ENCODE results near the gene CYBB. TPM values are rescaled to one million over a fixed set of nuclear protein-coding genes. Genes with fewer than 3 reads are reported as not detected.

Gene CYBB
- total and polyA plus RNA-seq, 2 donors: 14.6 to 62.0 TPM

- H3K36me3 ChIP-seq (ENCODE audit: insufficient read depth): no peaks in the 10 kb centered on the region
- H3K4me3 ChIP-seq (ENCODE audit: low read depth, low read length): no peak overlapping the region
- DNase-seq (ENCODE audit: extremely low spot score): no peak
- H3K4me1 ChIP-seq (ENCODE audit: insufficient read depth): no peaks in the 10 kb centered on the region
- no peak overlapping the region for H3K27ac ChIP-seq (ENCODE audit: low read depth)
- whole genome bisulfite sequencing: 70% methylated on average over 1 of the region's 1 CpG
Measured at GRCh38 chrX:37829721-37830120, 49.9 kb downstream of the CYBB start.

DNA sequence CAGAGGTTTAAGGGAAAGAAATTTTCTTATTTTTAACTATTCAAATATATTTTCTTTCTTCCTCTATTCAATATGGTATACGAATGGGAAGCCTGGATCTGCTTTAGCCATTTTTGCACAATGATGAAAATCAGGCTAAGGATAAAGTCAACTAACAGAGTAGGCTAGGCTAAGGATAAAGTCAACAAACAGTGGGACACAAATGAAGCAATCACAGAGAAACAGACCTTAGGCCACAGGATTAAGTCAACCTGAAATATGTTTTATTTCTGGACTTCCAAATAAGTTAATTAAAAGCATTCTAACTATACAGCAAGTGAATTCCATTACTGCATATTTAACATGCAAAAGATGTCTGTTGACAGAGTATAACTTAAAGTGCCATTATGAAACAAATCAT is 50.5 kb downstream of the CYBB start:
- no peak for DNase-seq (ENCODE audit: extremely low spot score)

DNA sequence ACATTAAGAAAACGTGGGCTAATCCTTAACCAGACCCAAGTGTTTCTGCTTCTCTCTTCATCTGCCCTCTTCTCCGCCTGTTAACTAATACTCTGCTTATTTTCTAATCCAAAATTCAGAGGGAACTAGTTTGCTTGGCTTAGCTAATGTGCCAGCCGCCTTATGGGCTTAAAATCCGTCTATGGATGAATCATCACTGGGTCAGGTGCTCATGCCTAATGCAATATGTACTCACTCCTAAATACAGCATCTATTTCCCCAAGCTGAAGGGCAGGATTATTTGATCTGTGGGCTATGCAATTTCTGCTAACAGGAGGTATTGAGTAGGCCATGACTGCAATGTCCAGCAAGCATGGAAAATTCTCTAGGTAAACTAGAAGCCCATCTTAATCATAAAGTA is 55.1 kb downstream of the CYBB start:
- Histone ChIP-seq H3K36me3 (ENCODE audit: insufficient read depth) (no peaks in the 10 kb centered on the region), H3K27ac (ENCODE audit: low read depth) (no peak overlapping the region), H3K4me1 (ENCODE audit: insufficient read depth) (no peaks in the 10 kb centered on the region), H3K4me3 (ENCODE audit: low read depth, low read length) (no peak overlapping the region)
- WGBS: 79% methylated on average over 4 of the region's 4 CpGs
- DNase-seq (ENCODE audit: extremely low spot score): no peak

More for the DNA sequence above, 50.5 kb downstream of the CYBB start:
- 82% methylated on average over 1 of the region's 1 CpG for WGBS
- H3K4me1 ChIP-seq (ENCODE audit: insufficient read depth): no peaks in the 10 kb centered on the region
- H3K4me3 ChIP-seq (ENCODE audit: low read depth, low read length): no peak overlapping the region
- H3K27ac ChIP-seq (ENCODE audit: low read depth): no peak overlapping the region
- H3K36me3 ChIP-seq (ENCODE audit: insufficient read depth): no peaks in the 10 kb centered on the region

DNA sequence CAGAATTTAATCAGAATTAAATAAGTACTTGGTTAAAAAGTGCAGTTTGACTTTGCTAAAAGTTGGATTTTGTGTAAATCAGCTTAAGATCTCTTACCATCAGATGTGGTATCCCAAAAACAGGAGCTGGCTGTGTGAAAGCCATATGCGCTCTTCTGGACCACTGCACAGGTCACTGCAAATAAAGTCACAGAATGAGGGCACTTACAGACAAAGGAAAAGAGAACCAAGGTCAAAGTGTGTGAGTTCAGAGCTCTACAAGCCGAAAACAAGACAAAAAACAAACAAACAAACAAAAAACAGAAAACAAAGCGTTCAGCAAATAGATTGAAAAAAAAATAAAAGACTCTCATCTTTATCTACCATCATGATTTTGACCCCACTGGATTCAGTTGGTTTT is 61.1 kb downstream of the CYBB start:
- no peak for DNase-seq (ENCODE audit: extremely low spot score)
- Histone ChIP-seq H3K27ac (ENCODE audit: low read depth) (no peak overlapping the region), H3K4me3 (ENCODE audit: low read depth, low read length) (no peak overlapping the region), H3K36me3 (ENCODE audit: insufficient read depth) (no peaks in the 10 kb centered on the region), H3K4me1 (ENCODE audit: insufficient read depth) (no peaks in the 10 kb centered on the region)
- 99% methylated on average over 3 of the region's 3 CpGs for WGBS

DNA sequence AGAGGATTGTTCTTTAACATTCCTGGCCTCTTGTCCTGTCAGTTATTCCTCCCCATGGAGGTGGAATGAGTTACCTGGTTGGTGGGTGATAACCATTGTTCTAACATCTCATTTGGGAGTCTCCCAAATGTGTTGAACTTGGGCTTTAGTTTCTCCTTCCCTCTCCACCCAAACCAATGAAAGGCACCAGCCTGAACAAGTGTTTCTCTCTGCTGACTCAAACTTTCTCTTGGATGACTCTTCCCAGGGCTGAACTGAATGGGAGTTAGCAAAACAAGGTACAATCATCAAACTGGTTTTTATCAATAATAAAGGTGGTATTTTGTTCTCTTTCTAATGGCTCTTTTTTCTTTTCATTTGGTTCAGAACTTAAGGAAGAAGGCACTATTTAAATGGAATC is 64.8 kb downstream of the CYBB start:
- Histone ChIP-seq H3K4me3 (ENCODE audit: low read depth, low read length) (no peak overlapping the region), H3K4me1 (ENCODE audit: insufficient read depth) (no peaks in the 10 kb centered on the region), H3K36me3 (ENCODE audit: insufficient read depth) (no peaks in the 10 kb centered on the region), H3K27ac (ENCODE audit: low read depth) (no peak overlapping the region)
- no peak for DNase-seq (ENCODE audit: extremely low spot score)

GRCh38 chrX:37846141-37846540 is 66.3 kb downstream of the CYBB start:
- no peak for DNase-seq (ENCODE audit: extremely low spot score)
- Histone ChIP-seq H3K4me1 (ENCODE audit: insufficient read depth) (no peaks in the 10 kb centered on the region), H3K27ac (ENCODE audit: low read depth) (no peak overlapping the region), H3K4me3 (ENCODE audit: low read depth, low read length) (no peak overlapping the region), H3K36me3 (ENCODE audit: insufficient read depth) (no peaks in the 10 kb centered on the region)
- 64% methylated on average over 3 of the region's 3 CpGs for WGBS

DNA sequence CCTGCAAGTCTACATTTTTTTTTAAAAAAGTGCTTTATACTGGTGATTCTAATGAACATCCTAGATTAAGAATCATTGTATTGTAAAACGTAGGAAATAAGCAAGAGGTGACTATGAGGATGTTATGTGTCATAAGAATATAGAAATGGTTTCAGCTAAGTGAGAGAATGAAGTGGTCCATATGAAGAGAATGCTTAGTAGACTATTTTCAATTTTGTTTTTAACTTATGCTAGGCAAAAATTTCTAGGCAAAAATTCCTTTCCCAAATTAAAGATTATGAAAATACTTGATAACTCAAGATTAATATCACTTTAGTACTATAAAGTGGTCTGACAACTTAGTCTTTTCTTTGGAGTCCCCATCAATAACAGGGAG is 66.7 kb downstream of the CYBB start:
- H3K4me1 ChIP-seq (ENCODE audit: insufficient read depth): no peaks in the 10 kb centered on the region
- 33% methylated on average over 1 of the region's 1 CpG for WGBS
- no peak for DNase-seq (ENCODE audit: extremely low spot score)
- H3K27ac ChIP-seq (ENCODE audit: low read depth): no peak overlapping the region
- H3K4me3 ChIP-seq (ENCODE audit: low read depth, low read length): peak overlapping the region; percentile 71
- no peaks in the 10 kb centered on the region for H3K36me3 ChIP-seq (ENCODE audit: insufficient read depth)

DNA sequence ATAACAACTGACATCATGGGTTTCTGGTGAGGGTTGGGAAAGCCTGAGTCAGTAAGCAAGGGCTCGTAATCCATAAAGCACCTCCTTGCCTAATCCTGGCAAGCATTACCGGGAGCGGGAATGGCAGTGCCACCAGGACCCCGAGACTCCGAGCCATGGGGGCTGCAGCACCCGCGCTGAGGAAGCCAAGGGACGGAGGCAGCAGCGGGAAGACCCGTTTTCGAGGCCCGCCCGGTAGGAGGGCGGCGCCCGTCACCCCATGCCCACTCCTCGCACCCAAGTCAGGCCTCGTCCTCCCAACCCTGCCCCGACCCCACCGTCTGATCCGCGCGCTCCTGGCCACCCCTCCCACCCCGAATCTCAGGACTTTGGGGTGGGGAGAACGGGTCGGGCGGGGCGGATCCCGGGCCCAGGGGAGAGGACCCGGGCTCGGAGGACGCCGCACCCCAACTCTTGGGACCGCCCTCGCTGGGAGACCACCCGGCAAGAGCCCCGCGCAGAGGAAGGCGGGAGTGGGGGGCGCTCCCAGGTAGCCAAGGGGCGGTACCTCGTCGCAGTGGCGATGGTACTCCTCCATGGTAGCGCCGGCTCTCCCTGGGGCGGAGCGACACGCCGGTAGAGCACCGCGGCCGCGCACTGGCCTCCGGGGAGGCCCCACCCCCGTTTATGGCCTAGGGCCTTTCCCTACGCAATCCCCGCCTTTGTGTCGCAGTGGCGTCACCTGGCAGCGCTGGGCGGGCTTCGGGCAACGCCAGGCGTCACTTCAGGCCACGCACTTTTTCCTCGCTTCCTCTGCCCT is 67.3 kb downstream of the CYBB start, which contains the start of gene DYNLT3:
Gene DYNLT3 (minus strand): TSS at position 638 of the 799 bp plus-strand sequence. CDS start 61 bp downstream, at position 577.
- Histone ChIP-seq H3K4me1 (ENCODE audit: insufficient read depth) (no peaks in the 10 kb centered on the region), H3K27ac (ENCODE audit: low read depth) (peak within 1 kb of the TSS; percentile 92), H3K4me3 (ENCODE audit: low read depth, low read length) (peak within 1 kb of the TSS; percentile 71), H3K36me3 (ENCODE audit: insufficient read depth) (no peaks in the 10 kb centered on the region)
- under 1% methylated on average over 67 of the region's 67 CpGs for WGBS
- DNase-seq (ENCODE audit: extremely low spot score): no peak

GRCh38 chrX:37847733-37848197 is 67.9 kb downstream of the CYBB start:
- Histone ChIP-seq H3K4me3 (ENCODE audit: low read depth, low read length) (peak overlapping the region; percentile 71), H3K36me3 (ENCODE audit: insufficient read depth) (no peaks in the 10 kb centered on the region), H3K27ac (ENCODE audit: low read depth) (peak overlapping the region; percentile 59), H3K4me1 (ENCODE audit: insufficient read depth) (no peaks in the 10 kb centered on the region)
- DNase-seq (ENCODE audit: extremely low spot score): no peak
- 14% methylated on average over 5 of the region's 5 CpGs for WGBS

DNA sequence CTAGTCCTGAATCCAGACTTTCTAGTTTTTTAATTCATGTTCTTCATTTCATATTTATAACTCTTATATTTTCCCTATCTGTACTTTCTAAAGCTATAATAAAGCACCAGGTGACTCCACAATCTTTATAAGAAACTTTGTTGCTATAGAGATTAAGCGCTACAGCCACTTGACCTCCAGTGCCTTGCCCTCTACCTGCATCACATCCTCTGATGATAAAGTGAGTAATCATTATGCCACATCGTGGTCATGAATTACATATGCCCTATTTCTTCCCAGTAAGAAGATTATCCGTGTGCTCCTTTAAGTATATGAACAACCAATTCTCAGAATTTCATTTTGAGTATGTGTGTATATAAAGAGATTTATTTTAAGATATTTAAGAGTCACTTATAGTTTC is 74.3 kb downstream of the CYBB start:
- H3K36me3 ChIP-seq (ENCODE audit: insufficient read depth): no peaks in the 10 kb centered on the region
- H3K27ac ChIP-seq (ENCODE audit: low read depth): no peak overlapping the region
- 72% methylated on average over 3 of the region's 3 CpGs for WGBS
- H3K4me1 ChIP-seq (ENCODE audit: insufficient read depth): no peaks in the 10 kb centered on the region
- no peak for DNase-seq (ENCODE audit: extremely low spot score)
- H3K4me3 ChIP-seq (ENCODE audit: low read depth, low read length): no peak overlapping the region

- Histone ChIP-seq H3K36me3 (ENCODE audit: insufficient read depth) (no peaks in the 10 kb centered on the region), H3K27ac (ENCODE audit: low read depth) (no peak overlapping the region), H3K4me1 (ENCODE audit: insufficient read depth) (no peaks in the 10 kb centered on the region), H3K4me3 (ENCODE audit: low read depth, low read length) (no peak overlapping the region)
- 18% methylated on average over 2 of the region's 2 CpGs for WGBS
- no peak for DNase-seq (ENCODE audit: extremely low spot score)
Measured at GRCh38 chrX:37854748-37855147, 74.9 kb downstream of the CYBB start.

DNA sequence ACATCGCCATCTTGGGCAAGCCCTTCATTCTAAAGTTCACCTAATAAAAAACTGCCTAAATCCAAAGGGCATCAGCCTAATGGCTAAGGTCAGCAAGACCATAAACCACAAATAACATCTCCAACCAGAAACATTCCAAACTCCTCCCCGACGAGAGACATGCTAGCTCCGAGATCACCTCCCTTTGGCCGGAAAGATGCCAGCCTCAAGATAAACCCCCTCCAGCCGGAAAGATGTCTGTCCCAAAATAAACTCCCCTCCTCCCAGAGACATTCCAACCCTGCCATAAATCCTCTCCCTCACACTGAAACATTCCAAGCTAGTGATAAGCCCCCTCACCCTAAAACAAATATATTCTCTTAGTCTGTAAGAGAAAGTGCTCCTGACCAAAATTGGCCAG is 80.9 kb downstream of the CYBB start:
- H3K4me1 ChIP-seq (ENCODE audit: insufficient read depth): no peaks in the 10 kb centered on the region
- WGBS: 22% methylated on average over 6 of the region's 6 CpGs
- no peak for DNase-seq (ENCODE audit: extremely low spot score)
- no peaks in the 10 kb centered on the region for H3K36me3 ChIP-seq (ENCODE audit: insufficient read depth)
- no peak overlapping the region for H3K27ac ChIP-seq (ENCODE audit: low read depth)
- no peak overlapping the region for H3K4me3 ChIP-seq (ENCODE audit: low read depth, low read length)

DNA sequence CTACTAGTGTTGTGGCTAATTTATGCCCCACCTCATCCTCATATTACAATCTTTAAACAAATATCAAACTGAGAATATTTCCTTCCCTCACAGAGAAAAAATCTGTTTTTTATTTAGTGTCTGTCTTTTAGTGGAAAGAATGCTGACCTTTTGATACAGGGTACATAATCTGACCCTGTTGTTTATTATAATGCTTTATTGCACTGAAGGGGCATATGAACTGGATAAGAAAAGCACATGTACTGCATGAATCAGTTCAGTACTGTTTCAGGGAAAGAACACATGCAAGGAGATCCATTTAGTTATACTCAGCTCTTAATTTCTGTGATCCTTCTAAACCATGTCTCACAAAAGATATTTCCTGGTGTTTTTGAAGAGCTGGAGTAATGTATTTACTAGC is 83.0 kb downstream of the CYBB start:
- Histone ChIP-seq H3K4me1 (ENCODE audit: insufficient read depth) (no peaks in the 10 kb centered on the region), H3K27ac (ENCODE audit: low read depth) (no peak overlapping the region), H3K36me3 (ENCODE audit: insufficient read depth) (no peaks in the 10 kb centered on the region), H3K4me3 (ENCODE audit: low read depth, low read length) (no peak overlapping the region)
- DNase-seq (ENCODE audit: extremely low spot score): no peak

Measured in urinary bladder (tissue), 4 donors.